ENCODE results near the gene KAT2A. TPM values are rescaled to one million over a fixed set of nuclear protein-coding genes. Genes with fewer than 3 reads are reported as not detected.

The KAT2A gene
- total RNA-seq, 1 donor from 2014 or later, result 18.4 TPM

DNA sequence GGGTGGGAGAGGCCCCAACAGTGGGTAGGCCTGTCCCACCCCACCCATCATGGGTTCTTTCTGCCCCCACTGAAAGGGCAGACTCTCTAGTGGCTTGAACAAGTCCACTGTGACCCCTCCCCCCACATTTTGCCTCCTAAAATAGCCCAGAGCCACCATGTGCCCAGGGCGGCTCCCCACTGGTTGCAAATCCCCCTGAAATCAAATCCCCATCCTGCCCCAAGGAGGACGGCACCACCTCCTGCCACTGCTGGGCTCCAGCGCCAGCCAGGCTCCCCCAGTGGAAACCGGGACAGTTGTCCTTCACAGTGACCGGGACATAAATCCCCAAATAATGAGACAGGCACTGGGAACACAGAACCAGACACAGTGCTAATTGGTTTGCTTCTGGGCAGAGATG lies 43.4 kb downstream of the KAT2A start:
- H3K4me3 ChIP-seq, result no peak overlapping the region
- H3K36me3 Mint-ChIP-seq, result no peaks in the 10 kb centered on the region
- H3K36me3 ChIP-seq, result no peaks in the 10 kb centered on the region
- H2AFZ ChIP-seq (replicated peaks), result peak overlapping the region; percentile 38
- H3K4me1 Mint-ChIP-seq, result peaks cover 12% of the 10 kb centered on the region
- H3K27ac ChIP-seq, result no peak overlapping the region
- H4K20me1 ChIP-seq (ENCODE audit: low read depth), result no peaks in the 10 kb centered on the region
- no peaks in the 10 kb centered on the region for H3K9me3 ChIP-seq (ENCODE audit: low read depth)
- no peaks in the 10 kb centered on the region for H3K9me3 Mint-ChIP-seq
- H3K4me1 ChIP-seq, result peaks cover 9% of the 10 kb centered on the region
- no peak overlapping the region for H3K9ac ChIP-seq
- no peak overlapping the region for H3K4me2 ChIP-seq
- peaks cover 12% of the 10 kb centered on the region for H3K27me3 ChIP-seq
- H3F3A ChIP-seq (ENCODE audit: low read depth), result peaks cover 5% of the 10 kb centered on the region
- H3K79me2 ChIP-seq (ENCODE audit: low read depth), result no peaks in the 10 kb centered on the region
- H3K27me3 Mint-ChIP-seq (ENCODE audit: insufficient read depth, low read depth), result peaks cover 17% of the 10 kb centered on the region
- no peak overlapping the region for H3K4me3 Mint-ChIP-seq
- no peak for DNase-seq (ENCODE audit: low spot score)
- H3K27ac Mint-ChIP-seq, result no peak overlapping the region
- no peak for TF ChIP-seq EZH2 (IDR thresholded peaks at IDR 0.05)
- TF ChIP-seq EZH2phosphoT487 (IDR thresholded peaks at IDR 0.05), result no peak
- TF ChIP-seq, protein P1, sequence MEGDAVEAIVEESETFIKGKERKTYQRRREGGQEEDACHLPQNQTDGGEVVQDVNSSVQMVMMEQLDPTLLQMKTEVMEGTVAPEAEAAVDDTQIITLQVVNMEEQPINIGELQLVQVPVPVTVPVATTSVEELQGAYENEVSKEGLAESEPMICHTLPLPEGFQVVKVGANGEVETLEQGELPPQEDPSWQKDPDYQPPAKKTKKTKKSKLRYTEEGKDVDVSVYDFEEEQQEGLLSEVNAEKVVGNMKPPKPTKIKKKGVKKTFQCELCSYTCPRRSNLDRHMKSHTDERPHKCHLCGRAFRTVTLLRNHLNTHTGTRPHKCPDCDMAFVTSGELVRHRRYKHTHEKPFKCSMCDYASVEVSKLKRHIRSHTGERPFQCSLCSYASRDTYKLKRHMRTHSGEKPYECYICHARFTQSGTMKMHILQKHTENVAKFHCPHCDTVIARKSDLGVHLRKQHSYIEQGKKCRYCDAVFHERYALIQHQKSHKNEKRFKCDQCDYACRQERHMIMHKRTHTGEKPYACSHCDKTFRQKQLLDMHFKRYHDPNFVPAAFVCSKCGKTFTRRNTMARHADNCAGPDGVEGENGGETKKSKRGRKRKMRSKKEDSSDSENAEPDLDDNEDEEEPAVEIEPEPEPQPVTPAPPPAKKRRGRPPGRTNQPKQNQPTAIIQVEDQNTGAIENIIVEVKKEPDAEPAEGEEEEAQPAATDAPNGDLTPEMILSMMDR (IDR thresholded peaks at IDR 0.05), result no peak

DNA sequence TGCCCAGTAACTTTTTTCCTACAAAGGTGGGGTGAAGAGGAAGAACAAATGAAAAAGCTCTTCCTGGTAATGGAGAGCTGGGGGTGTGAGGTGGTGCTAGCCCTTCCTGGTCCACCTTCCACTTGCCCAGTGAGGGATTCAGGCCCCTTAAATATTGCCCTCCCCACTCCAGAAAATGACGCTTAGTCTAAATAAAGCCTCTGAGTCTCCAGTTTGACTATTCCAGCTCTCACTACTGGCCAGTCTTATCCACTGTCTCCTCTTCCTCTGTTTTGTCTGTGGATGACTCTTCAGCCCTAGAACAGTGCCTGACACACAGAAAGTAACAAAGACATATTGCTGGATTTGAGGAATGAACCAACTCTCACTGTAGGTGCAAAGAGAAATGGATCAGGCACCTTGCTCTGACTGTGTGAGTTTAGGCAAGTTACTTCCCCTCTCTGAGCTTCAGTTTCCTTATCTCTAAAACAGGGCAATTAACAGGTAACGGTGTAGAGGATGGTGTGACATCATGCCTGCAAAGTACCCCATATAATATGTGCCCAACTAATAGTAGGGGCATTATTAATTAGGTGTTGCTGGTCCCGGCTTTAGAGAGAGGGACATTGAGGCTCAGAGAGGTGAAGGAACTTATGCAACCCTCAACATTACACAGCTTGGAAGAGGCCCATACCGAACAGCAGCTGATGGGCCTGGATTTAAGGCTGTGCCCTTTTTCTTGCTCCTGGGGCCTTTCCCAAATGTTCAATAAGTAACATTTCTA lies 44.2 kb downstream of the KAT2A start:
- Mint-ChIP-seq H3K36me3 (no peaks in the 10 kb centered on the region), H3K4me3 (no peak overlapping the region)

DNA sequence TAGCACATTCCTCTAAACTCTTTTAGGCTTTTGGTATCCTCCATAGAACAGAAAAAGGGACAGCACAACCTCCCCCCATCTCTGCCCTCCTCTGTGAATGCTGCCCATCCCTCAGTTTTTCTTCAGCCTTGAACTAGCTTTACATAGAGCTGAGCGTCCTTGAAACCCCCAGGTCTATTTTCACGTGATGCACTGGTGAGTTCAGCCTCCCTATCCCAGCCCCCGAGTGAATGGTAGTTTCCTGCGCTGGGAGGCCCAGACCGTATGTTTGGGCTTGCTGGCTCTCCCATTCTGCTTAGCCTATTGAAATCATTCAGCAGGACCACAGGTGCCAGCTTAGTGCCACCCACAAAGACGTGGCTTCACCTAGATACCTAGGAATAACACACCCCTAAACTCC lies 45.4 kb downstream of the KAT2A start:
- Histone ChIP-seq H3K4me3 (no peak overlapping the region), H3K36me3 (no peaks in the 10 kb centered on the region), H2AFZ (replicated peaks) (no peak overlapping the region), H3K9ac (no peak overlapping the region), H3K4me2 (no peak overlapping the region), H4K20me1 (ENCODE audit: low read depth) (no peaks in the 10 kb centered on the region), H3F3A (ENCODE audit: low read depth) (peaks cover 5% of the 10 kb centered on the region), H3K79me2 (ENCODE audit: low read depth) (no peaks in the 10 kb centered on the region), H3K27me3 (peaks cover 30% of the 10 kb centered on the region), H3K27ac (no peak overlapping the region), H3K9me3 (ENCODE audit: low read depth) (no peaks in the 10 kb centered on the region), H3K4me1 (peaks cover 12% of the 10 kb centered on the region)
- Mint-ChIP-seq H3K4me3 (peak overlapping the region; percentile 22), H3K36me3 (no peaks in the 10 kb centered on the region), H3K4me1 (peaks cover 12% of the 10 kb centered on the region), H3K27me3 (ENCODE audit: insufficient read depth, low read depth) (peaks cover 29% of the 10 kb centered on the region), H3K9me3 (no peaks in the 10 kb centered on the region), H3K27ac (no peak overlapping the region)
- TF ChIP-seq EZH2 (IDR thresholded peaks at IDR 0.05) (no peak), EZH2phosphoT487 (IDR thresholded peaks at IDR 0.05) (no peak)
- TF ChIP-seq, protein P1 (IDR thresholded peaks at IDR 0.05), result no peak
- no peak for DNase-seq (ENCODE audit: low spot score)

More for the DNA sequence above, 44.2 kb downstream of the KAT2A start:
- Histone ChIP-seq H3K27me3 (peaks cover 20% of the 10 kb centered on the region), H3K4me2 (no peak overlapping the region), H3K36me3 (no peaks in the 10 kb centered on the region), H3K27ac (no peak overlapping the region), H3F3A (ENCODE audit: low read depth) (peaks cover 5% of the 10 kb centered on the region), H3K4me3 (no peak overlapping the region), H4K20me1 (ENCODE audit: low read depth) (no peaks in the 10 kb centered on the region), H3K9ac (no peak overlapping the region), H3K79me2 (ENCODE audit: low read depth) (no peaks in the 10 kb centered on the region), H3K9me3 (ENCODE audit: low read depth) (no peaks in the 10 kb centered on the region), H3K4me1 (peaks cover 12% of the 10 kb centered on the region), H2AFZ (replicated peaks) (no peak overlapping the region)
- Mint-ChIP-seq H3K9me3 (no peaks in the 10 kb centered on the region), H3K27ac (no peak overlapping the region), H3K4me1 (peaks cover 12% of the 10 kb centered on the region), H3K27me3 (ENCODE audit: insufficient read depth, low read depth) (peaks cover 20% of the 10 kb centered on the region)
- TF ChIP-seq, protein P1 (IDR thresholded peaks at IDR 0.05), result no peak
- TF ChIP-seq EZH2phosphoT487 (IDR thresholded peaks at IDR 0.05), result no peak
- no peak for TF ChIP-seq EZH2 (IDR thresholded peaks at IDR 0.05)
- no peak for DNase-seq (ENCODE audit: low spot score)

All from neural progenitor cell (in vitro differentiated cells).